ENCODE measurements around the gene APCDD1. TPM values are rescaled to one million over a fixed set of nuclear protein-coding genes. Genes with fewer than 3 reads are reported as not detected.

Gene APCDD1
- total and polyA plus RNA-seq, 2 of the 13 experiments (the other 11 are each of a cell fraction or from before 2014, with no cell fraction given), result 2.1 to 8.6 TPM

GRCh38 chr18:10442551-10442971 is 11.9 kb upstream of the APCDD1 start (continued):
- no peak for TF ChIP-seq KDM5A (IDR thresholded peaks at IDR 0.05; ENCODE audit: borderline replicate concordance, low read length)
- no peak for TF ChIP-seq ZNF567 (CRISPR knock-in tag; IDR thresholded peaks at IDR 0.05; ENCODE audit: borderline replicate concordance)
- TF ChIP-seq ZNF3 (CRISPR knock-in tag; IDR thresholded peaks at IDR 0.05), result no peak
- TF ChIP-seq ZNF558 (CRISPR knock-in tag; IDR thresholded peaks at IDR 0.05; ENCODE audit: borderline replicate concordance), result no peak
- TF ChIP-seq HBP1 (CRISPR knock-in tag; IDR thresholded peaks at IDR 0.05; ENCODE audit: low read depth), result no peak
- no peak for TF ChIP-seq HOXD1 (CRISPR knock-in tag; IDR thresholded peaks at IDR 0.05)
- TF ChIP-seq MYC (CRISPR knock-in tag; IDR thresholded peaks at IDR 0.05; ENCODE audit: borderline replicate concordance), result no peak
- TF ChIP-seq ZNF7 (CRISPR knock-in tag; IDR thresholded peaks at IDR 0.05), result no peak
- no peak for TF ChIP-seq ZNF513 (CRISPR knock-in tag; conservative IDR thresholded peaks at IDR 0.05)
- TF ChIP-seq ZNF740 (CRISPR knock-in tag; IDR thresholded peaks at IDR 0.05), result no peak

GRCh38 chr18:10443001-10443400 is 11.4 kb upstream of the APCDD1 start:
- ChIA-PET POLR2A (no interaction called here), CTCF (ENCODE audit: low intra/inter-chr PET ratio, low total read pairs) (no interaction called here)
- no peaks in the 10 kb centered on the region for H3K36me3 ChIP-seq (replicated peaks in 1 of 2; ENCODE audit: control insufficient read depth in 1 of 2, insufficient read depth in 2 of 2, low read length in 2 of 2)
- H3K27ac ChIP-seq (ENCODE audit: extremely low read length, insufficient read depth, low read length), result no peak overlapping the region
- WGBS (ENCODE audit: low lambda C conversion rate), result 23% methylated on average over 1 of the region's 1 CpG
- H3K9me3 ChIP-seq (ENCODE audit: low read length), result no peaks in the 10 kb centered on the region
- in situ Hi-C loops (cut with HindIII; ENCODE audit: extremely low pct_ligation_motif_present, low pct_unique_long_range_greater_than_20kb) (no loop called here), intact Hi-C loops (cut with micrococcal nuclease; ENCODE audit: unreplicated experiment) (no loop called here)
- DNase-seq (ENCODE audit: low spot score) (no peak), FAIRE-seq (no peak), ATAC-seq (no peak)
- H3K27me3 ChIP-seq (ENCODE audit: control insufficient read depth in 1 of 2, insufficient read depth in 2 of 2, low read length in 2 of 2), result peaks cover 1 to 16% of the 10 kb centered on the region in 2 experiments; a peak in 3 of 5 replicates
- H3K4me3 ChIP-seq (replicated peaks in 1 of 3; ENCODE audit: insufficient read depth in 1 of 3, low read depth in 2 of 3, low read length in 3 of 3), result no peak overlapping the region
- no peak overlapping the region for H2AFZ ChIP-seq (ENCODE audit: low read length)
- peaks cover 4% of the 10 kb centered on the region; the same call in 1 of the 2 replicates for H3K4me1 ChIP-seq (ENCODE audit: insufficient read depth, low read length)
- H3K9ac ChIP-seq (ENCODE audit: insufficient read depth, low read depth, low read length), result no peak overlapping the region
- no TSS peak for BruUV-seq (replicated peaks)
- H3K79me2 ChIP-seq (ENCODE audit: insufficient read depth, low read length), result no peaks in the 10 kb centered on the region
- no peaks in the 10 kb centered on the region for H4K20me1 ChIP-seq (ENCODE audit: insufficient read depth, low read length)
- no peak overlapping the region for H3K4me2 ChIP-seq (ENCODE audit: low read depth, low read length)
- TF ChIP-seq KDM2A (CRISPR knock-in tag; IDR thresholded peaks at IDR 0.05; ENCODE audit: borderline replicate concordance, low read depth), result no peak
- TF ChIP-seq POLR2G (IDR thresholded peaks at IDR 0.05; ENCODE audit: low read depth, low read length), result no peak
- no peak for TF ChIP-seq ZBTB26 (CRISPR knock-in tag; IDR thresholded peaks at IDR 0.05; ENCODE audit: borderline replicate concordance)
- TF ChIP-seq NFIC (IDR thresholded peaks at IDR 0.05; ENCODE audit: low read length), result no peak

Data from HepG2 (cell line).